ENCODE results near the gene KAZN.

DNA sequence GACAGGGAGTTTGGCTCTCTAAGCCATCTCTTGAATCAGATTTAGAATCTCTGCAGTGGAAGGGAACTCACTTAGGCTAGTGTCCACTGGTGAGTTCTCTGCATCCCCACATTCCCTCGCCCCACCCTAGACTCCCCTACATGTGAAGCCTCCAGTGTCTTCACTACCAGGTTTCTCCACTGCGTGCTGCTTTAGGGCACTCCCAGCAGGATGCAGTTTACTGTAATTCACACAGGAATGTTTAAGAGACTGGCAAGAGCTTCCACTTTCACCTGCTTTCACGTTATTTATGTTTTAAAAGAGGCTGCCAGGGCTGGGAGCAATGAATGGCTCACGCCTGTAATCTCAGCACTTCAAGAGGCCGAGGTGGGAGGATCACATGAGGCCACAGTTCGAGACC lies 60.2 kb downstream of the KAZN start:
- TF ChIP-seq, protein P1, sequence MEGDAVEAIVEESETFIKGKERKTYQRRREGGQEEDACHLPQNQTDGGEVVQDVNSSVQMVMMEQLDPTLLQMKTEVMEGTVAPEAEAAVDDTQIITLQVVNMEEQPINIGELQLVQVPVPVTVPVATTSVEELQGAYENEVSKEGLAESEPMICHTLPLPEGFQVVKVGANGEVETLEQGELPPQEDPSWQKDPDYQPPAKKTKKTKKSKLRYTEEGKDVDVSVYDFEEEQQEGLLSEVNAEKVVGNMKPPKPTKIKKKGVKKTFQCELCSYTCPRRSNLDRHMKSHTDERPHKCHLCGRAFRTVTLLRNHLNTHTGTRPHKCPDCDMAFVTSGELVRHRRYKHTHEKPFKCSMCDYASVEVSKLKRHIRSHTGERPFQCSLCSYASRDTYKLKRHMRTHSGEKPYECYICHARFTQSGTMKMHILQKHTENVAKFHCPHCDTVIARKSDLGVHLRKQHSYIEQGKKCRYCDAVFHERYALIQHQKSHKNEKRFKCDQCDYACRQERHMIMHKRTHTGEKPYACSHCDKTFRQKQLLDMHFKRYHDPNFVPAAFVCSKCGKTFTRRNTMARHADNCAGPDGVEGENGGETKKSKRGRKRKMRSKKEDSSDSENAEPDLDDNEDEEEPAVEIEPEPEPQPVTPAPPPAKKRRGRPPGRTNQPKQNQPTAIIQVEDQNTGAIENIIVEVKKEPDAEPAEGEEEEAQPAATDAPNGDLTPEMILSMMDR (IDR thresholded peaks at IDR 0.05), result no peak
- TF ChIP-seq POLR2AphosphoS5 (IDR thresholded peaks at IDR 0.05) (no peak), POLR2A (IDR thresholded peaks at IDR 0.05) (no peak)
